GM12878 (cell line): ENCODE results near the gene NSUN2. TPM values are rescaled to one million over a fixed set of nuclear protein-coding genes. Genes with fewer than 3 reads are reported as not detected.

ENCODE experiments used
- ATAC-seq: fragments of 200-7000 bp; cut with Tn5 transposase; 3 replicates; pipeline ENCODE4 v1.9.1; 2020; ENCODE audit warnings: mild to moderate bottlenecking, moderate library complexity
- BruUV-seq: library from RNA; stranded (reverse); fragments of 400-500 nt; replicated peaks from 2 replicates; lab custom pipeline; 2021; lab: Mats Ljungman, UMichigan
- CTCF ChIA-PET: fragments of 300-600 bp; sonication (Branson Sonifier 250); formaldehyde crosslinking; extraction: SDS; loops from one replicate; lab custom pipeline; 2021; ENCODE audit warnings: inconsistent platforms; lab: Yijun Ruan, JAX
- POLR2A ChIA-PET: fragments of 350-600 bp; formaldehyde crosslinking; extraction: SDS; loops from one replicate; lab custom pipeline; 2021; ENCODE audit warnings: inconsistent platforms; lab: Charles Lee
- RAD21 ChIA-PET: fragments of 300-600 bp; sonication (Branson Sonifier 250); formaldehyde crosslinking; loops from one replicate; lab custom pipeline; 2023; ENCODE audit warnings: antibody characterized with exemption; ENCODE audit not compliant: unreplicated experiment; lab: Charles Lee
- SMC1A ChIA-PET: fragments of 300-600 bp; sonication (Branson Sonifier 250); formaldehyde crosslinking; loops from one replicate; lab custom pipeline; 2023; ENCODE audit not compliant: unreplicated experiment, uncharacterized antibody; lab: Charles Lee
- DNase-seq: peaks from one replicate; pipeline ENCODE4 v3.0.0-alpha.2; 2011; ENCODE audit warnings: low read depth, low spot score
- FAIRE-seq: peaks from 3 replicates; lab custom pipeline; 2011; peaks lifted over from hg19 to GRCh38; lab: Jason Lieb, UNC
- H2AFZ ChIP-seq: 2 replicates; pipeline ENCODE4 v1.6.0; 2011; ENCODE audit warnings: low read depth, low read length, control low read depth; ENCODE audit not compliant: control insufficient read depth
- H3K27ac ChIP-seq: 2 replicates; pipeline ENCODE4 v1.5.1; 2011; ENCODE audit warnings: control low read depth; ENCODE audit not compliant: control insufficient read depth, insufficient read depth
- H3K27me3 ChIP-seq, 2 experiments: replicated peaks in 1 of 2; 2 replicates each; pipeline versions ENCODE4 v1.6.0 to v1.6.1; 2011; ENCODE audit warnings: low read length in 1 of 2; ENCODE audit not compliant: control insufficient read depth in 2 of 2, insufficient read depth in 2 of 2
- H3K36me3 ChIP-seq, 2 experiments: 2 replicates each; pipeline ENCODE4 v1.5.1; 2011; ENCODE audit warnings: low read length in 1 of 2; ENCODE audit not compliant: control insufficient read depth in 2 of 2, insufficient read depth in 2 of 2
- H3K4me1 ChIP-seq: 2 replicates; pipeline ENCODE4 v1.6.1; 2011; ENCODE audit warnings: mild to moderate bottlenecking, low read length, moderate library complexity, mixed read lengths; ENCODE audit not compliant: control insufficient read depth, insufficient read depth
- H3K4me2 ChIP-seq: 2 replicates; pipeline ENCODE4 v1.6.0; 2011; ENCODE audit warnings: control low read depth; ENCODE audit not compliant: control insufficient read depth, insufficient read depth
- H3K4me3 ChIP-seq: fragments of 200-600 bp; sonication (generic); 2 replicates; pipeline ENCODE4 v1.5.1; 2016
- H3K79me2 ChIP-seq: 2 replicates; pipeline ENCODE4 v1.6.0; 2011; ENCODE audit warnings: low read length; ENCODE audit not compliant: control insufficient read depth, insufficient read depth
- H3K9ac ChIP-seq: 2 replicates; pipeline ENCODE4 v1.8.0; 2011; ENCODE audit warnings: low read length, control low read depth, mixed read lengths; ENCODE audit not compliant: control insufficient read depth, insufficient read depth
- H3K9me3 ChIP-seq: replicated peaks from 3 replicates; pipeline ENCODE4 v1.5.1; 2011; ENCODE audit warnings: mild to moderate bottlenecking, low read length; ENCODE audit not compliant: control insufficient read depth, insufficient read depth
- H4K20me1 ChIP-seq: 2 replicates; pipeline ENCODE4 v1.6.0; 2011; ENCODE audit not compliant: control insufficient read depth, insufficient read depth
- BHLHE40 ChIP-seq, 2 experiments: fragments of 450-650 bp in 1 of 2; IDR thresholded peaks; 2 replicates each; pipeline ENCODE4 v1.6.1; 2011 to 2017; ENCODE audit warnings: low read depth in 2 of 2, borderline replicate concordance in 1 of 2, improper control_type of control experiment in 1 of 2, low read length in 1 of 2, mild to moderate bottlenecking in 1 of 2
- CBX3 ChIP-seq: fragments of 200-600 bp; sonication (generic); IDR thresholded peaks from 2 replicates; pipeline ENCODE4 v1.6.1; 2016; ENCODE audit warnings: low read depth, borderline replicate concordance
- ESRRA ChIP-seq: IDR thresholded peaks from 2 replicates; pipeline ENCODE4 v1.6.1; 2012; ENCODE audit warnings: mild to moderate bottlenecking, low read length, improper control_type of control experiment
- KDM1A ChIP-seq: fragments of 200-600 bp; sonication (generic); IDR thresholded peaks from 2 replicates; pipeline ENCODE4 v1.6.1; 2016; ENCODE audit warnings: borderline replicate concordance
- KLF5 ChIP-seq: fragments of 450-650 bp; IDR thresholded peaks from 2 replicates; pipeline ENCODE4 v1.6.1; 2014; ENCODE audit warnings: mild to moderate bottlenecking; ENCODE audit not compliant: partially characterized antibody
- MEF2B ChIP-seq: fragments of 450-650 bp; IDR thresholded peaks from 2 replicates; pipeline ENCODE4 v1.6.1; 2018; ENCODE audit warnings: mild to moderate bottlenecking, moderate library complexity; ENCODE audit not compliant: partially characterized antibody, poor library complexity, severe bottlenecking
- NR2F1 ChIP-seq: fragments of 450-650 bp; conservative IDR thresholded peaks from 2 replicates; pipeline ENCODE4 v1.6.1; 2017; ENCODE audit warnings: mild to moderate bottlenecking
- POLR2A ChIP-seq: IDR thresholded peaks from 2 replicates; pipeline ENCODE4 v1.6.1; 2011; ENCODE audit warnings: low read depth, mild to moderate bottlenecking, low read length
- RB1 ChIP-seq: fragments of 450-650 bp; formaldehyde crosslinking; IDR thresholded peaks from 2 replicates; pipeline ENCODE4 v1.6.1; 2017; ENCODE audit warnings: mild to moderate bottlenecking, borderline replicate concordance
- RFX5 ChIP-seq: IDR thresholded peaks from 2 replicates; pipeline ENCODE4 v1.6.1; 2011; ENCODE audit warnings: low read depth, low read length, improper control_type of control experiment
- SMC3 ChIP-seq: IDR thresholded peaks from 2 replicates; pipeline ENCODE4 v1.6.1; 2011; ENCODE audit warnings: low read length, improper control_type of control experiment, borderline replicate concordance
- WGBS: methylation state at CpG from one replicate; pipeline ENCODE4 v1.1.6; 2016; ENCODE audit warnings: low lambda C conversion rate; ENCODE audit not compliant: insufficient replicate concordance, insufficient coverage; ENCODE audit errors: missing lambda C conversion rate; 5-methylcytosine and 5-hydroxymethylcytosine counted together
- in situ Hi-C: fragments of 300-500 bp; cut with MboI; formaldehyde crosslinking; loops from 9 replicates; pipeline ENCODE4 v1.14.3; 2018; ENCODE audit warnings: mixed read lengths
- intact Hi-C: fragments of 100-400 bp; cut with micrococcal nuclease; formaldehyde crosslinking; loops from one replicate; pipeline ENCODE4 v1.14.2; 2022; ENCODE audit not compliant: unreplicated experiment
- polyA plus RNA-seq, 11 experiments: library from polyadenylated mRNA; depleted of rRNA in 4 of 11; unstranded in 6 of 11; stranded (reverse) in 5 of 11; fragments of >200 nt; fragmentation: Nextera tagmentation in 4 of 11; fragmentation: Illumina TruSeq in 1 of 11; extraction: Ambion mirVana in 4 of 11; extraction: Trizol in 1 of 11; gene quantifications; 1 replicate in 1 of 11; 2 replicates in 10 of 11; pipeline versions ENCODE4 v1.2.1 to v1.2.3, GENCODE V29; 2011 to 2016; ENCODE audit warnings: inconsistent platforms in 2 of 11, missing spikeins in 2 of 11, low read depth in 1 of 11
- total RNA-seq, 4 experiments: library from RNA; depleted of rRNA in 3 of 4; stranded (reverse); fragments of >200 nt in 3 of 4; fragmentation: Illumina TruSeq in 1 of 4; extraction: Trizol in 1 of 4; gene quantifications; 2 replicates each; pipeline versions ENCODE4 v1.2.1 to v1.2.3, GENCODE V29; 2013 to 2021
- TF ChIP-seq, protein P1 (sequence below): fragments of 450-650 bp; IDR thresholded peaks from 2 replicates; pipeline ENCODE4 v1.6.1; 2016; ENCODE audit warnings: mild to moderate bottlenecking

Gene NSUN2
- total and polyA plus RNA-seq, 10 of the 15 experiments (the other 5 are each of a cell fraction or from before 2014, with no cell fraction given): 8.0 to 112 (median 91.1) TPM

GRCh38 chr5:6596388-6596787 lies 36.5 kb downstream of the NSUN2 start:
- H3K4me3 ChIP-seq: no peak overlapping the region
- WGBS: 98% methylated on average over 5 of the region's 5 CpGs
- ChIA-PET POLR2A (no interaction called here), CTCF (no interaction called here)
- H3K9ac ChIP-seq: no peak overlapping the region
- no peak overlapping the region for H2AFZ ChIP-seq
- no peaks in the 10 kb centered on the region for H3K27me3 ChIP-seq
- in situ Hi-C loops: loop anchor here (25.0 kb wide), 1 partner anchor 1109 kb away; no protein-coding TSS in a partner anchor
- peaks cover 13 to 26% of the 10 kb centered on the region in 2 experiments for H3K36me3 ChIP-seq
- no peak overlapping the region for H3K4me2 ChIP-seq
- no peaks in the 10 kb centered on the region for H4K20me1 ChIP-seq
- no peaks in the 10 kb centered on the region for H3K79me2 ChIP-seq
- no peaks in the 10 kb centered on the region for H3K9me3 ChIP-seq
- TF ChIP-seq RB1: no peak
- no peak for TF ChIP-seq SMC3
- no peak for TF ChIP-seq ESRRA
- no peak for TF ChIP-seq RFX5
- TF ChIP-seq BHLHE40 (IDR thresholded peaks at IDR 0.05; ENCODE audit: borderline replicate concordance in 1 of 2, low read depth in 2 of 2, low read length in 1 of 2): no peak
- no peak for TF ChIP-seq NR2F1
- TF ChIP-seq POLR2A: no peak
- TF ChIP-seq KDM1A: no peak
- no peak for TF ChIP-seq MEF2B
- TF ChIP-seq, protein P1, sequence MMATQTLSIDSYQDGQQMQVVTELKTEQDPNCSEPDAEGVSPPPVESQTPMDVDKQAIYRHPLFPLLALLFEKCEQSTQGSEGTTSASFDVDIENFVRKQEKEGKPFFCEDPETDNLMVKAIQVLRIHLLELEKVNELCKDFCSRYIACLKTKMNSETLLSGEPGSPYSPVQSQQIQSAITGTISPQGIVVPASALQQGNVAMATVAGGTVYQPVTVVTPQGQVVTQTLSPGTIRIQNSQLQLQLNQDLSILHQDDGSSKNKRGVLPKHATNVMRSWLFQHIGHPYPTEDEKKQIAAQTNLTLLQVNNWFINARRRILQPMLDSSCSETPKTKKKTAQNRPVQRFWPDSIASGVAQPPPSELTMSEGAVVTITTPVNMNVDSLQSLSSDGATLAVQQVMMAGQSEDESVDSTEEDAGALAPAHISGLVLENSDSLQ: no peak
- TF ChIP-seq KLF5: no peak
- no peak for TF ChIP-seq CBX3
- TF ChIP-seq, all 136 proteins: peak for 0
- BruUV-seq: no TSS peak
- intact Hi-C loops: no loop called here
- Histone ChIP-seq H3K27ac (no peak overlapping the region), H3K4me1 (no peaks in the 10 kb centered on the region)
- FAIRE-seq (no peak), ATAC-seq (no peak), DNase-seq (no peak)
- ChIA-PET RAD21 (no interaction called here), SMC1A (no interaction called here)
